H4 (cell line): ENCODE data around the gene VPS35. TPM values are rescaled to one million over a fixed set of nuclear protein-coding genes. Genes with fewer than 3 reads are reported as not detected.
"Not testable (repeated sequence)": the region's sequence is repeated elsewhere in the genome, so short reads cannot be mapped to it uniquely, and the experiment has no call there.

ENCODE experiments used
- DNase-seq: peaks from one replicate; pipeline ENCODE4 v3.0.0-alpha.2; 2015; ENCODE audit warnings: low spot score
- total RNA-seq: library from RNA; depleted of rRNA; stranded (reverse); fragments of >200 nt; shearing (Covaris generic); gene quantifications from 2 replicates; pipeline ENCODE4 v1.2.3, GENCODE V29; 2014

The VPS35 gene
- total RNA-seq, 1 experiment from 2014 or later, result 105 TPM

DNA sequence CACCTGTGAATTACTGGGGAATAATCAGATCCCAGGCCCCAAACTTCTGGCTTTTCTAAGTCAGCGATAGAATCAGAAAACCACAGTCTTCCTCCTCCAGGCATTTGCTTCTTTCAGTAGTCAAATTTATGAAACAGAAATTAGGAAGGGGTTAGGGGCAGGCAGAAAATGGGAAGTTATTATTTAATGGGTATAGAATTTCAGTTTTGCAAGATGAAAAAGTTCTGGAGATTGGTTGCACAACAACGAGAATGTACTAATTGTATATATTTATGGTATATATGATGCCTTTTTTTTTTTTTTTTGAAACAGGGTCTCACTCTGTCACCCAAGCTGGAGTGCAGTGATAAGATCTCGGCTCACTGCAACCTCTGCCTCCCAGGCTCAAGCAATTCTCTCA, 23.9 kb upstream of the VPS35 start:
- DNase-seq, result no peak

GRCh38 chr16:46711106-46712058, 22.4 kb upstream of the VPS35 start:
- DNase-seq, result no peak

DNA sequence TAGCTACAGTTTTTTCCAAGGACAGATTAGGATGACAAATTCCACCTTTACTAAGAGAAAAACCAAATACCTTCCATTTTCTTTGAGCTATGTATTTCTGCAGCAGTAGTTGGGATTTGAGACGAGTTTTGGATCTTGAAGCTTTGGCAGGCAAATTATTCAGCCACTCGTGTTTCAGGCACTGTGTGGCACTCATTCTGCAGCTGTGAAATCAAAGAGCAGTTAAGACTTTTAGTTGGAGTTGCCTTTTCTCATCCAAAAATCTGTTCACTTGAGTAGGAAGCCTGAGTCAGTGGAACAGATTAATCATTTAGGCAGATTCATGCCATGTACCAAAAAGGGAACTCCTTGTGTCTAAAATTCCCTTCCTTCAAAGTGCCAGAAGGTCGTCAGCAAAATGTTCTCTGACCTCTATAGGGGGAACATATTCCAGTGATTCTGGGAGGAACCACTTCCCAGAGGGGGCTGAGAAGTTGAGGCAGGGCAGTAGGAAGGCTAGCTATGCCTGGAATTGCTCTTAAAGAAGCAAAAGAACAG, 20.6 kb upstream of the VPS35 start:
- DNase-seq, result no peak

- DNase-seq, result no peak
Measured at GRCh38 chr16:46706642-46707041, 17.7 kb upstream of the VPS35 start.

GRCh38 chr16:46702030-46702429, 13.1 kb upstream of the VPS35 start:
- DNase-seq, result no peak

GRCh38 chr16:46701615-46702014, 12.6 kb upstream of the VPS35 start:
- no peak for DNase-seq

DNA sequence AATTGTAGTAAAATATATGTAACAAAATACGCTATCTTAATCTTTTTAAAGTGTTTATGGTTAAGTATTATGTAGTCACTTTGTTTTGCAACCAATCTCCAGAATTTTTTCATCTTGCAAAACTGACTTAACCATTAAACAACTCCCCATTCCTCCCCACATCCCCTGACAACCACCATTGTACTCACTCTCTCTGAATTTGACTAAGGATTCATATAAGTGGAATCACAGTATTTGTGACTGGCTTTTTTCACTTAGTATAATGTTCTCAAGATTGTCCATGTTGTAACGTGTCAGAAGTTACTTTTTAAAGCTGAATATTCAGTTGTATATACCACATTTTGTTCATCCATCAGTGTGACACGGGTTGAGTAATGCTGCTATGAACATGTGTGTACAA, 11.1 kb upstream of the VPS35 start:
- no peak for DNase-seq

DNA sequence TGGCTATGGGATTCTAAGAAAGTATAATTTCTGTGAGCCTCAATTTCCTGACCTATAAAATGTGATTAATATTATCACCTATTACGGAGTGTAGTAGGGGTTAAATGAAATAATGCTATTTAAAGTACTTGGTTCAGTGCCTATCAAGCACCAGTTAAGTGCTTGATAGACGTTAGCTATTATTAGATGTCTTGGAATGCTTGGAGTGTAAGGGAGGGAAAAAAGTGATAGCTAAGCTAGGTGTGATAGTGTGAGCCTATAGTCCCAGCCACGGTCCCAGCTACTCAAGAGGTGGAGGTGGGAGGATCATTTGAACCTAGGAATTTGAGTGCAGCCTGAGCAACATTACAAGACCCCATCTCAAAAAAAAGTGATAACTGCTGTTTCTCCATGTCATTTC, 8.0 kb upstream of the VPS35 start:
- DNase-seq, result no peak

GRCh38 chr16:46695937-46696336, 7.0 kb upstream of the VPS35 start:
- DNase-seq, result no peak

GRCh38 chr16:46693598-46693997, 4.6 kb upstream of the VPS35 start:
- DNase-seq, result no peak

- DNase-seq, result no peak
Measured at GRCh38 chr16:46691726-46692125, 2.7 kb upstream of the VPS35 start.

DNA sequence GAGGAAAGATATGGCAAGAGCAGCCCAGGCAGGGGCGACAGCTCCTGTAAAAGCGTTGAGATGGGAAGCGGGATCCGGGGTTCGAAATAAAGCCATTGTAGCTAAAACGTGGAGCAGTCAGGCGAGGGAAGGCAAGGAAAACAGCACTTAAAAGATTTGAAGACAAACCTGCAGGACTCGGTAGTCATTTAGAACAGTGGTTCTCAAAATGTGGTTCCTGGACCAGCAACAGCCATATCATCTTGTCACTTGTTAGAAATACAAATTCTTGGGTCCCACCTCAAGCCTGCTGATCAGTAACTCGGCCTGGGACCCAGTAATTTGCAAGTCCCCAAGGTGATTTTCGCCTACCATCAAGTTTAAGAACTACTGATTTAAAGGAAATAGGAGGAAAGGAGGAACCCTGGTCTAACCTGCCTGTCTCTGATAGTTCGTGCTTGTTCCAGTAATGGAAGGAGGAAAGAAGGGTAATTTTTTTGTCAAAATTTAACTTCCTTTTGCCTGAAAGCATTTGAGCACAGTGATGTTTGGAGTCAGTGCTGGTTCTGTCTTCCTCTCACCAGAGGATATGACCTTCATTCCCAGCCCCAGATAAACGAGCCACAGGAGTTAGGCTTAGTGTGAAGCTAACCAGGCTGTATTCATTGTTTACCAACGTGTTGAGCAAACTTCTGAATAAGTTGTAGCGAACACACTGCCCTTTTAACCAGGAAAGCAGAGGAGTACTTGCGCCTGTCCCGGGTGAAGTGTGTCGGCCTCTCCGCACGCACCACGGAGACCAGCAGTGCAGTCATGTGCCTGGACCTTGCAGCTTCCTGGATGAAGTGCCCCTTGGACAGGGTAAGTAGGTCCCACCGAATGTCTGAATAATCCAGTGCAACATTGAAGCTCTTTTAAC, 1.6 kb upstream of the VPS35 start:
- DNase-seq, result no peak

DNA sequence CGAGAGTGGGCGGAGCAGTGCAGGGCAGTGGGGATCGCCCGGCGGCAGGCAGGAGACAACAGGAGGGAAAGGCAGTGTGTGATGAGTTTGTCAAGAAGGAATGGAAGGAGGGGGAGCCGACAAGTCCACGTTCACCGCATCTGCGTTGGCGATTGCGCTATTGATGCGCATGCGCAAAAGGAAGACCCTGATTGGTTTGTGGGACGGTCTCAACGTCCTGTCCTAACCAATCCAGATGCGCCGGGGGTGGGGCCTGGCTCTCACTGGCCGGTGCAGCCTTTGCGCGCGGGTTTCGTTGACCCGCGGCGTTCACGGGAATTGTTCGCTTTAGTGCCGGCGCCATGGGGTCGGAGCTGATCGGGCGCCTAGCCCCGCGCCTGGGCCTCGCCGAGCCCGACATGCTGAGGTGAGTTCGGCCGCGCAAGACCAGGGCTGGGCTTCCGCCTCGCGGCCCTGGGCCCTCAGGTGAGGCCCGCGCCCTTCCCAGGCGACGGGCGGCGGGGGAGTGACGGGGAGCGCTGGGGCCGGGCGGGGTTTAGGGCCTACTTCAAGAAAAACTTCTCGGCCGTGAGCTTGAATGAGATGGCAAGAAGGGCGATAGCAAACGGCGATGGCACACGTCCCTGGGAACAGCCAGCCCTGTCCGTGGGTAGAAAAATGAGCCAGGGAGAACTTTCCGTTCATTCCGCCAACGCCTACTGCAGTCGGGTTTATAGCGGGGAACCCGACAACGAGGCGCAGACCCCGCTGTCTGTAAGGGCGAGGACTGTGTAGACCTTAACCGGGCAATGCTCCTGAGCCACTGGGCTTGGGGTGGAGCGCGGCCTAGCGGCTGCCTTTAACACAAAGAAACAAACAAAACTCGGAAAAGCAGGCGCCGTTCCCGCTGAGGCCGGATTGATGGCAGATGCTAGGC, 645 bp upstream of the VPS35 start, which contains the start of gene ORC6:
ORC6 (plus strand) TSS at position 295 of the 916 bp plus-strand sequence; CDS start at position 342, 47 bp downstream.
- DNase-seq, result peak; percentile 93

DNA sequence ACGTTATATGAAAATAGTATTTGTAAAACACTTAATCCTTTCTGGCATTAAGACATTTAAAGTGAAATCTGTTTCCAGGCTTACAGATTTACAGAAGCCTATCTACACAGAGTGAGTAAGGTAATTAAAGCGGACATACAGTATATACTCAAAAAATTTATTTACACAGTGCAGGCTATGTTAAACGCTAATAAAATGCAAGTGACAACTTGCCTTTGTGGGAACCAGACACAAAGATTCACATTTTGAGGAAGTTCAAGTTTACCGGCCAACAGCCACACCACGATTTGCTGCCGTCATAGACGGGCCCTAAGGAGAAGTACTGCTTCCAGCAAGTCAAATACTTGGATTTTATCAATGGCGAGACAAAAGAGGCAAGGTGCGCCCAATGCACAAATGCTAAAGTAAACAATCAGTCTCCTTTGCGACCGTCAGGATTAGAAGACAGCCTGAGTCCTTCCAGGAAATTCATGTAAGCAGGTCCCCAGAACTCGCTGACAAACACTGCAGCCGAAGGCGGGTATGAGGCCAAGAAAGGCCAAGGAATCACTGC, 801 bp downstream of the VPS35 start:
- no peak for DNase-seq

DNA sequence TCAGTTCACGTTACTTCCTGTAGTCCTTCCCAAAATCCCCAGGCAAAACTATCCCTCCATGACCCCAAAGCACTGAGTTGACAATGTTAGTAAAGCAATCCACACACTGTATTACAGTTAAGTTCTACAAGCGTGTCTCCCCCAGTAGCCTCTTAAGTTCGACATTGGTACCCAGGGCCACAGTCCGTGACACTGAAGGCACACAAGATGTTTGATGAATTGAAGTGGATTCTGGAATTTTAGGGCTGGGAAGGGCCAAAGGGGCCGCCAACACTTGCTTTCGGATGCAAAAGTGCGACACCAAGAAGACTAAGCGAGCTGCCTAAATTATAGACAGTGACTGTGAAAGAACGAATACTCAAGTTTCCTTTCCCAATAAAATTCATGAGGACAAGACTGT, 1.5 kb downstream of the VPS35 start:
- DNase-seq, result no peak

- no peak for DNase-seq
Measured at GRCh38 chr16:46686815-46687473, 2.0 kb downstream of the VPS35 start.

DNA sequence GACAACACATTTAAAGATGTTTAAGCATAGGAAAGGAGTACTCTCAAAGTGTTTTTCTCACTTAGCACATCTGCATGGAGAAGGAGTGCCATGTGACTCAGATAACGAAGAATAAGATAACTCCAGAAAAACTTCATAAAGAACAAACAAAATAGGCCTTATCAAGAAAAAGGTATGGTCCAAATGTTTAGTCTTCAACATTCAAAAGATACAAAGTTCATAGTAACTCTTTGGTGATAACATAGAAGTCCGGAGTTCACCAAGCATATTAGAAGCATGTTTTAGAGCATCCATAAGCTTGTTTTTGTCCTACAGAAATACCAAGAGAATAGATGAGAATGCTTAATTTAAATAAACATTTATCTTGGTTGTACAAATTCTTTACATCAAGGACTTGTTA, 7.1 kb downstream of the VPS35 start:
- not testable (repeated sequence) for DNase-seq

DNA sequence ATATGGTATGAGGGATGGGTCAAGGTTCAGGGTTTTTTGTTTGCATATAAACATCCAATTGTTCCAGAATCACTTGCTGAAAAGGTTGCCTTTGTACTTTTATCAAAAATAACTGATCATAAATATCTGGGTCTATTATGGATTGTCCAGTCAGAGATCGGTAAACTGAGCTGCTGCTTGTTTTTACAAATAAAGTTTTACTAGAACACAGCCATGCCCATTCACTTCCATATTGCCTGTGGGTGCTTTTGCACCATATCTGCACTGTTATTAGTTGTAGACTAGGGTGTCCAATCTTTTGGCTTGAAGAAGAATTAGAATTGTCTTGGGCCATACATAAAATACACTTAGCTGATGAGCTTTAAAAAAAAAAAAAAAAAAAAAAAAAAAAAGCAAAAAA, 11.0 kb downstream of the VPS35 start:
- not testable (repeated sequence) for DNase-seq

DNA sequence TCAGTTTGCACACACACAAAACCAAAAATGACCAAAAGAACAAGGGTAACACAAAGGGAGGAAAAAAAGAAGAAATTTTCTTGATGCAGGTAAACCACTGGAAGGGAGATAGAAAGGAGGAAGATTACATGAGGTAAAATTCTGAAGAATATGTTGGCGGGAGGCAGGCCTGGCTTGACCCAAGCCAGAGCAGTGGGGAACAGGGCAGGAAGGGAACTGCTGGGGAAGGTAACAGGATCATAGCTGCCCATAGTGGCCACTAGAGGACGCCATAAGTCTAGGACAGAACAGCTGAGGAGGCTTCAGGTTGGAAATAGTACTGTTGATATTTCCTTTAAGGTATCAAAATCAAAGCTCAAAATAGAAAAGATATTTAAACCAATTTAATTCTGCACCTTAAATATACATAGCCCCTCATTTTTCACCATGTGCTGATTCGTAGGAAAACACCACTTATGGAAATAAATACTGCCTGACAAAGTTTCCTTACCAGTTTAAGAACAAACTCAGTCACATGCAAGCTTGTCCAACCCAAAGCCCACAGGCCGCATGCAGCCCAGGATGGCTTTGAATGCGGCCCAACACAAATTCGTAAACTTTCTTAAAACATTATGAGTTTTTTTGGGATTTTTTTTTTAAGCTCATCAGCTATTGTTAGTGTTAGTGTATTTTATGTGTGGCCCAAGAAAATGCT, 15.5 kb downstream of the VPS35 start:
- peak; percentile 58 for DNase-seq

DNA sequence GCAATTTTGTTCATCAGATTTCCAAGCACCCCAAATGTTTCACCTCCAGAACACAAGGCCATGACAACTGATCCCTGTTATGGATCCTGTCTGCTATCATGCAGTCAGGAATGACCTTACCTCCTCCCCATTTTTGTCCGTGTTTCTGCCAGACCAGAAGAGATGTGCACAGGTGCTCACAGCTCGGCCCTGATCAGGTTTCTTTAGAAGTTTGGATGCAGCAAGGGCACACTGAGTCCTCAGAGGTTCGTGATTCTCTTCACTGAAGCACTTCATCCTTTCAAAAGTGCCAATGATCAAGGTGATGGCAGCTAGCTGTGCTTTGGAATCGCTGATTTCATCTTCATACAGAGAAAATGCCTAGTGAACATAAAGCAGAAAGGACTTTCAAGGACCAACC, 26.9 kb downstream of the VPS35 start:
- DNase-seq, result no peak
